Spleen (tissue), 11 donors: ENCODE results near the gene MAML1. TPM values are rescaled to one million over a fixed set of nuclear protein-coding genes. Genes with fewer than 3 reads are reported as not detected.

Source experiments
- DNase-seq: peaks from one replicate; pipeline ENCODE4 v3.0.0-alpha.2; 2020
- H3K27ac ChIP-seq, 8 donors: fragments of 200-600 bp; sonication (generic) in 7 of 8; 1 replicate in 4 of 8; 2 replicates in 4 of 8; pipeline versions ENCODE4 v1.5.0 to v1.8.0; 2016 to 2021; ENCODE audit warnings: inconsistent platforms in 4 of 8, mild to moderate bottlenecking in 4 of 8, moderate library complexity in 1 of 8
- H3K27me3 ChIP-seq, 7 donors: fragments of 200-600 bp; sonication (generic) in 6 of 7; replicated peaks in 1 of 7; 1 replicate in 4 of 7; 2 replicates in 3 of 7; pipeline versions ENCODE4 v1.5.0 to v1.8.0; 2016 to 2021; ENCODE audit warnings: inconsistent platforms in 3 of 7, mild to moderate bottlenecking in 1 of 7
- H3K36me3 ChIP-seq, 6 donors: fragments of 200-600 bp; sonication (generic) in 5 of 6; 1 replicate in 4 of 6; 2 replicates in 2 of 6; pipeline versions ENCODE4 v1.5.0 to v1.8.0; 2016 to 2021; ENCODE audit warnings: inconsistent platforms in 2 of 6
- H3K4me1 ChIP-seq, 6 donors: fragments of 200-600 bp; sonication (generic) in 5 of 6; 1 replicate in 3 of 6; 2 replicates in 3 of 6; pipeline versions ENCODE4 v1.5.0 to v1.8.0; 2016 to 2021; ENCODE audit warnings: inconsistent platforms in 3 of 6
- H3K4me3 ChIP-seq, 8 donors: fragments of 200-600 bp; sonication (generic) in 7 of 8; 1 replicate in 4 of 8; 2 replicates in 4 of 8; pipeline versions ENCODE4 v1.5.0 to v1.8.0; 2016 to 2021; ENCODE audit warnings: inconsistent platforms in 4 of 8, mild to moderate bottlenecking in 4 of 8, moderate library complexity in 2 of 8
- H3K9me3 ChIP-seq, 8 donors: fragments of 200-600 bp; sonication (generic) in 7 of 8; 1 replicate in 4 of 8; 2 replicates in 4 of 8; pipeline versions ENCODE4 v1.5.0 to v1.8.0; 2016 to 2021; ENCODE audit warnings: inconsistent platforms in 4 of 8
- CTCF ChIP-seq, 11 experiments: fragments of 200-600 bp in 7 of 11; fragments of 450-650 bp in 4 of 11; sonication (generic) in 4 of 11; IDR thresholded peaks in 8 of 11; conservative IDR thresholded peaks in 3 of 11; 1 replicate in 7 of 11; 2 replicates in 4 of 11; pipeline versions ENCODE4 v1.4.0 to v1.8.0; 2016 to 2021; ENCODE audit warnings: antibody characterized with exemption in 11 of 11, inconsistent platforms in 4 of 11, mild to moderate bottlenecking in 1 of 11
- POLR2A ChIP-seq, 3 donors: fragments of 450-650 bp; IDR thresholded peaks; one replicate each; pipeline ENCODE4 v1.5.1; 2017; ENCODE audit warnings: antibody characterized with exemption in 3 of 3, mild to moderate bottlenecking in 1 of 3
- POLR2AphosphoS5 ChIP-seq, 3 donors: sonication (generic); formaldehyde crosslinking; IDR thresholded peaks; one replicate each; pipeline ENCODE4 v1.5.1; 2017; ENCODE audit warnings: antibody characterized with exemption in 3 of 3
- WGBS, 5 donors: extraction: QIAGEN DNeasy Blood & Tissue Kit in 3 of 5; methylation state at CpG; one replicate each; pipeline versions ENCODE4 v1.1.5 to v1.1.7; 2013 to 2018; 5-methylcytosine and 5-hydroxymethylcytosine counted together
- intact Hi-C: fragments of 100-400 bp; cut with DNase I; formaldehyde crosslinking; loops from one replicate; pipeline ENCODE4 v1.15.0; 2023; ENCODE audit warnings: low total_unique reads
- polyA plus RNA-seq, 3 donors: library from polyadenylated mRNA; stranded (reverse); fragments of 200-250 nt; gene quantifications; one replicate each; pipeline ENCODE4 v1.2.1, GENCODE V29; 2013
- total RNA-seq, 7 donors: library from RNA; depleted of rRNA in 3 of 7; stranded (reverse); fragments of >200 nt in 3 of 7; fragmentation: NEBNext Ultra II Directional in 4 of 7; extraction: Animal tissue kit (Norgen Biotek cat#: 25700) in 4 of 7; gene quantifications; one replicate each; pipeline versions ENCODE4 v1.1.0 to v1.2.1, GENCODE V29; 2016 to 2021
- donor health status: healthy with polysubstance abuse.
- donor health status: DM: no; HTN: no; CAD: no; lungs with moderate emphysema.
- donor health status: DM: no; HTN: no; CAD: no.
- donor health status: Bipolar disorder and iron deficiency.
- donor health status: healthy.
- donor health status: DM: no; HTN: no; CAD: no.
- donor health status: DM: yes; HTN: yes; CAD: no.

MAML1 gene
- total and polyA plus RNA-seq, 10 donors = 4.7 to 42.8 (median 33.7) TPM

- 95 to 98% (median 96%) methylated on average over 18 to 23 of the region's 23 CpGs for WGBS, 5 donors
- Histone ChIP-seq H3K27ac (no peak overlapping the region), H3K27me3 (no peaks in the 10 kb centered on the region), H3K9me3 (no peaks in the 10 kb centered on the region), H3K36me3 (peaks cover 0 to 48% (median 42%) of the 10 kb centered on the region in 6 donors), H3K4me3 (no peak overlapping the region), H3K4me1 (peaks cover 25 to 66% (median 56%) of the 10 kb centered on the region in 6 donors)
- peak in 2 of 3 donors; percentile 7 to 17 for TF ChIP-seq POLR2AphosphoS5 (IDR thresholded peaks at IDR 0.05)
- TF ChIP-seq POLR2A (IDR thresholded peaks at IDR 0.05) = no peak
- DNase-seq = peak; percentile 71
- intact Hi-C loops = no loop called here
Measured at GRCh38 chr5:179798144-179798770, 65.6 kb downstream of the MAML1 start.

- no peak overlapping the region for H3K4me3 ChIP-seq
- peaks cover 0 to 48% (median 42%) of the 10 kb centered on the region in 6 donors for H3K36me3 ChIP-seq
- intact Hi-C loops = no loop called here
- whole genome bisulfite sequencing, 5 donors = 96 to 97% (median 96%) methylated on average over 32 to 36 of the region's 36 CpGs
- TF ChIP-seq CTCF (IDR thresholded peaks at IDR 0.05 in 8 of 11, conservative IDR thresholded peaks at IDR 0.05 in 3 of 11) = no peak
- TF ChIP-seq POLR2AphosphoS5 (IDR thresholded peaks at IDR 0.05) = peak in 2 of 3 donors; percentile 9 to 28
- no peaks in the 10 kb centered on the region for H3K9me3 ChIP-seq
- no peak overlapping the region for H3K27ac ChIP-seq
- H3K27me3 ChIP-seq = no peaks in the 10 kb centered on the region
- DNase-seq = peak; percentile 69
- H3K4me1 ChIP-seq = peaks cover 28 to 66% (median 56%) of the 10 kb centered on the region in 6 donors
Measured at GRCh38 chr5:179798771-179799643, 66.4 kb downstream of the MAML1 start.

- TF ChIP-seq CTCF (IDR thresholded peaks at IDR 0.05 in 8 of 11, conservative IDR thresholded peaks at IDR 0.05 in 3 of 11) (no peak), POLR2AphosphoS5 (IDR thresholded peaks at IDR 0.05) (peak in 1 of 3 donors; percentile 39)
- no peak overlapping the region for H3K27ac ChIP-seq
- peak; percentile 70 for DNase-seq
- intact Hi-C loops = no loop called here
- H3K36me3 ChIP-seq = peaks cover 0 to 48% (median 42%) of the 10 kb centered on the region in 6 donors
- 89 to 97% (median 94%) methylated on average over 4 to 5 of the region's 5 CpGs for WGBS, 5 donors
- no peak overlapping the region for H3K4me3 ChIP-seq
- H3K4me1 ChIP-seq = peaks cover 27 to 66% (median 56%) of the 10 kb centered on the region in 6 donors
- no peaks in the 10 kb centered on the region for H3K9me3 ChIP-seq
- no peaks in the 10 kb centered on the region for H3K27me3 ChIP-seq
Measured at GRCh38 chr5:179799644-179799973, 67.0 kb downstream of the MAML1 start.

- intact Hi-C loops = loop anchor here (10.0 kb wide), 1 partner anchor 55 kb away; the partner anchor contains the start of gene MRNIP
- H3K4me3 ChIP-seq = no peak overlapping the region
- H3K27me3 ChIP-seq = no peaks in the 10 kb centered on the region
- peaks cover 27 to 66% (median 56%) of the 10 kb centered on the region in 6 donors for H3K4me1 ChIP-seq
- 92 to 97% (median 95%) methylated on average over 14 to 21 of the region's 21 CpGs for WGBS, 5 donors
- DNase-seq = peak; percentile 73
- H3K9me3 ChIP-seq = no peaks in the 10 kb centered on the region
- H3K36me3 ChIP-seq = peaks cover 0 to 48% (median 42%) of the 10 kb centered on the region in 6 donors
- H3K27ac ChIP-seq = no peak overlapping the region
- TF ChIP-seq POLR2A (IDR thresholded peaks at IDR 0.05) = no peak
- peak in 1 of 3 donors; percentile 46 for TF ChIP-seq POLR2AphosphoS5 (IDR thresholded peaks at IDR 0.05)
- no peak for TF ChIP-seq CTCF (IDR thresholded peaks at IDR 0.05 in 8 of 11, conservative IDR thresholded peaks at IDR 0.05 in 3 of 11)
Measured at GRCh38 chr5:179800071-179800695, 67.6 kb downstream of the MAML1 start.
